ENCODE data around the gene FGD5. TPM values are rescaled to one million over a fixed set of nuclear protein-coding genes. Genes with fewer than 3 reads are reported as not detected.

Gene FGD5
- total and polyA plus RNA-seq, 9 of the 15 experiments (the other 6 are each of a cell fraction or from before 2014, with no cell fraction given): 0.18 TPM; not detected in 8

- Histone ChIP-seq H3K4me3 (no peak overlapping the region), H3K4me2 (ENCODE audit: insufficient read depth, low read length) (no peak overlapping the region), H3K79me2 (ENCODE audit: control insufficient read depth, insufficient read depth, low read length) (no peaks in the 10 kb centered on the region), H4K20me1 (replicated peaks; ENCODE audit: control insufficient read depth, insufficient read depth, low read length) (0 out of 2 replicates have a peak, but pooled peaks cover 4% of the 10 kb centered on the region), H3K27me3 (ENCODE audit: control insufficient read depth in 2 of 2, insufficient read depth in 2 of 2, low read length in 2 of 2) (peaks cover 16 to 21% of the 10 kb centered on the region in 2 experiments), H3K9me3 (replicated peaks; ENCODE audit: control insufficient read depth, insufficient read depth, low read depth, low read length) (no peaks in the 10 kb centered on the region), H3K27ac (ENCODE audit: extremely low read depth, low read depth, low read length) (no peak overlapping the region), H3K36me3 (ENCODE audit: control insufficient read depth, insufficient read depth, low read length) (no peaks in the 10 kb centered on the region), H3K4me1 (replicated peaks in 1 of 2; ENCODE audit: control insufficient read depth in 2 of 2, insufficient read depth in 2 of 2, low read length in 2 of 2) (peaks cover 24 to 29% of the 10 kb centered on the region in 2 experiments; a peak in 4 of 5 replicates), H3K9ac (ENCODE audit: insufficient read depth in 1 of 2, low read depth in 2 of 2, low read length in 2 of 2) (peak overlapping the region in 1 of 2 experiments; percentile 63; a peak in 1 of 4 replicates), H3K9me1 (ENCODE audit: control insufficient read depth, insufficient read depth, low read length) (no peaks in the 10 kb centered on the region), H2AFZ (ENCODE audit: low read depth, low read length) (no peak overlapping the region)
- no TSS peak for BruUV-seq (replicated peaks)
- FAIRE-seq (no peak), DNase-seq (ENCODE audit: extremely low read depth in 1 of 4, low spot score in 3 of 4) (no peak), ATAC-seq (no peak)
- WGBS (ENCODE audit: insufficient coverage, low coverage, missing lambda C conversion rate): 40% methylated on average over 5 of the region's 5 CpGs
- in situ Hi-C loops (cut with MboI) (no loop called here), intact Hi-C loops (cut with micrococcal nuclease) (no loop called here)
- ChIA-PET CTCF (ENCODE audit: low intra/inter-chr PET ratio) (no interaction called here), POLR2A (interaction anchor here (1.8 to 3.2 kb wide), 2 partner anchors 10 to 12 kb away, joined by 7 to 18 read pairs; no protein-coding TSS in a partner anchor)
- TF ChIP-seq DACH1 (IDR thresholded peaks at IDR 0.05; ENCODE audit: partially characterized antibody) (no peak), CHD7 (IDR thresholded peaks at IDR 0.05; ENCODE audit: low read depth, low read length) (no peak), PHTF2 (CRISPR knock-in tag; IDR thresholded peaks at IDR 0.05) (no peak), ZNF717 (CRISPR knock-in tag; IDR thresholded peaks at IDR 0.05) (0 out of 2 replicates have a peak, but pooled peaks have one; percentile 13), NFIC (IDR thresholded peaks at IDR 0.05) (peak; percentile 21; the same call in 1 of the 2 replicates), CTCFL (IDR thresholded peaks at IDR 0.05; ENCODE audit: borderline replicate concordance, insufficient read depth, low read depth, low read length, poor library complexity, severe bottlenecking) (no peak), U2AF2 (optimal IDR thresholded peaks at IDR 0.05; ENCODE audit: low read depth, low read length) (no peak), BACH1 (tag; IDR thresholded peaks at IDR 0.05) (no peak)
Measured at GRCh38 chr3:14837878-14838258, 19.1 kb downstream of the FGD5 start.

Measured in K562 (cell line).